HCT116 (cell line): ENCODE data around the gene PRIMA1. TPM values are rescaled to one million over a fixed set of nuclear protein-coding genes. Genes with fewer than 3 reads are reported as not detected.

Experiments
- ATAC-seq: fragments of 200-7000 bp; cut with Tn5 transposase; 2 replicates; pipeline ENCODE4 v1.9.1; 2020; ENCODE audit warnings: mild to moderate bottlenecking, moderate library complexity
- BruUV-seq: library from RNA; stranded (reverse); fragments of 400-500 nt; replicated peaks from 2 replicates; lab custom pipeline; 2021; lab: Mats Ljungman, UMichigan
- CTCF ChIA-PET: fragments of 300-600 bp; sonication (Branson Sonifier 250); formaldehyde crosslinking; loops from one replicate; lab custom pipeline; 2021; ENCODE audit warnings: antibody characterized with exemption; lab: Charles Lee
- POLR2A ChIA-PET: fragments of 300-600, 350-600 bp; sonication (Branson Sonifier 250); formaldehyde crosslinking; loops from one replicate; lab custom pipeline; 2021; ENCODE audit warnings: antibody characterized with exemption; lab: Charles Lee
- RAD21 ChIA-PET, 2 experiments: fragments of 300-600 bp; sonication (Branson Sonifier 250); formaldehyde crosslinking; loops; one replicate each; lab custom pipeline; 2023; ENCODE audit warnings: low total read pairs in 2 of 2; ENCODE audit not compliant: uncharacterized antibody in 2 of 2, unreplicated experiment in 2 of 2, low non-redundant PET in 1 of 2; lab: Charles Lee
- DNase-seq: peaks from one replicate; pipeline ENCODE4 v3.0.0-alpha.2; 2010; ENCODE audit warnings: low read depth, low spot score
- H2AFZ ChIP-seq: fragments of 200-600 bp; shearing (Covaris generic), sonication (generic); 2 replicates; pipeline ENCODE4 v1.6.1; 2017; ENCODE audit warnings: low read depth, mixed run types, mixed read lengths, antibody characterized with exemption, low read length; ENCODE audit not compliant: poor library complexity, severe bottlenecking
- H3K27ac ChIP-seq: 2 replicates; pipeline ENCODE4 v1.5.1; 2012; ENCODE audit warnings: low read depth, low read length
- H3K27me3 ChIP-seq: fragments of 200-600 bp; sonication (generic); 2 replicates; pipeline ENCODE4 v1.6.1; 2016; ENCODE audit warnings: mixed run types, low read length, mixed read lengths; ENCODE audit not compliant: insufficient read depth
- H3K36me3 ChIP-seq, 2 experiments: fragments of 200-500 bp in 1 of 2; fragments of 200-600 bp in 1 of 2; sonication (Bioruptor generic) in 1 of 2; sonication (generic) in 1 of 2; 2 replicates each; pipeline versions ENCODE4 v1.5.1 to v1.6.1; 2014 to 2016; ENCODE audit warnings: low read length in 2 of 2, inconsistent platforms in 1 of 2, mixed read lengths in 1 of 2, mixed run types in 1 of 2; ENCODE audit not compliant: insufficient read depth in 2 of 2, control insufficient read depth in 1 of 2
- H3K4me1 ChIP-seq, 2 experiments: fragments of 200-600 bp in 1 of 2; sonication (generic) in 1 of 2; 2 replicates each; pipeline versions ENCODE4 v1.5.1 to v1.6.1; 2012 to 2017; ENCODE audit warnings: low read length in 2 of 2, inconsistent platforms in 1 of 2, mild to moderate bottlenecking in 1 of 2, mixed read lengths in 1 of 2, mixed run types in 1 of 2, moderate library complexity in 1 of 2; ENCODE audit not compliant: insufficient read depth in 2 of 2, control insufficient read depth in 1 of 2
- H3K4me2 ChIP-seq: fragments of 200-600 bp; sonication (generic); 2 replicates; pipeline ENCODE4 v1.6.1; 2017; ENCODE audit warnings: mixed run types, low read length, mixed read lengths
- H3K4me3 ChIP-seq, 2 experiments: fragments of 200-600 bp in 1 of 2; sonication (generic) in 1 of 2; replicated peaks in 1 of 2; 2 replicates each; pipeline ENCODE4 v1.5.1; 2011 to 2016; ENCODE audit warnings: low read length in 2 of 2, control low read depth in 1 of 2, low read depth in 1 of 2, mild to moderate bottlenecking in 1 of 2, mixed read lengths in 1 of 2, mixed run types in 1 of 2
- H3K79me2 ChIP-seq: fragments of 200-600 bp; sonication (generic); 2 replicates; pipeline ENCODE4 v1.6.1; 2017; ENCODE audit warnings: mild to moderate bottlenecking, mixed run types, low read length, moderate library complexity, mixed read lengths; ENCODE audit not compliant: insufficient read depth
- H3K9ac ChIP-seq: fragments of 200-600 bp; sonication (generic); 2 replicates; pipeline ENCODE4 v1.6.1; 2016; ENCODE audit warnings: low read length, mixed read lengths
- H3K9me2 ChIP-seq: fragments of 200-600 bp; sonication (generic), shearing (Covaris generic); 2 replicates; pipeline ENCODE4 v1.6.1; 2017; ENCODE audit warnings: mixed run types, mild to moderate bottlenecking, moderate library complexity; ENCODE audit not compliant: insufficient read depth
- H3K9me3 ChIP-seq, 2 experiments: fragments of 200-500 bp in 1 of 2; fragments of 200-600 bp in 1 of 2; sonication (Bioruptor generic) in 1 of 2; sonication (generic) in 1 of 2; 2 replicates each; pipeline ENCODE4 v1.6.1; 2014 to 2017; ENCODE audit warnings: low read length in 2 of 2, mixed read lengths in 2 of 2, inconsistent platforms in 1 of 2, low read depth in 1 of 2, mild to moderate bottlenecking in 1 of 2, mixed run types in 1 of 2, moderate library complexity in 1 of 2; ENCODE audit not compliant: control insufficient read depth in 1 of 2, insufficient read depth in 1 of 2
- H4K20me1 ChIP-seq: fragments of 200-600 bp; sonication (generic), shearing (Covaris generic); 2 replicates; pipeline ENCODE4 v1.6.1; 2017; ENCODE audit warnings: mixed run types, mild to moderate bottlenecking, moderate library complexity; ENCODE audit not compliant: insufficient read depth
- CBX3 ChIP-seq: IDR thresholded peaks from 2 replicates; pipeline ENCODE4 v1.6.1; 2012; ENCODE audit warnings: low read depth
- CEBPB ChIP-seq: IDR thresholded peaks from 2 replicates; pipeline ENCODE4 v1.6.1; 2012; ENCODE audit warnings: low read depth
- EGR1 ChIP-seq: IDR thresholded peaks from 2 replicates; pipeline ENCODE4 v1.6.1; 2012; ENCODE audit warnings: low read depth
- FOSL1 ChIP-seq: IDR thresholded peaks from 2 replicates; pipeline ENCODE4 v1.6.1; 2012; ENCODE audit warnings: low read depth
- JUND ChIP-seq: IDR thresholded peaks from 2 replicates; pipeline ENCODE4 v1.6.1; 2012
- POLR2A ChIP-seq: IDR thresholded peaks from 2 replicates; pipeline ENCODE4 v1.7.0; 2011; ENCODE audit warnings: borderline replicate concordance; ENCODE audit not compliant: insufficient read depth, insufficient read length; ENCODE audit errors: extremely low read depth
- POLR2AphosphoS5 ChIP-seq: IDR thresholded peaks from 2 replicates; pipeline ENCODE4 v1.6.1; 2011; ENCODE audit warnings: mild to moderate bottlenecking, low read depth, low read length, moderate library complexity
- SIN3A ChIP-seq: IDR thresholded peaks from 2 replicates; pipeline ENCODE4 v1.6.1; 2012; ENCODE audit warnings: low read depth
- SP1 ChIP-seq: IDR thresholded peaks from 2 replicates; pipeline ENCODE4 v1.6.1; 2012; ENCODE audit warnings: low read depth
- TCF7L2 ChIP-seq: IDR thresholded peaks from 2 replicates; pipeline ENCODE4 v1.7.0; 2011; ENCODE audit warnings: borderline replicate concordance, inconsistent platforms; ENCODE audit not compliant: insufficient read depth, insufficient read length; ENCODE audit errors: extremely low read depth
- ZNF274 ChIP-seq: fragments of 200-500 bp; sonication (Bioruptor generic); IDR thresholded peaks from 2 replicates; pipeline ENCODE4 v1.6.1; 2014; ENCODE audit warnings: mild to moderate bottlenecking, low read depth, low read length, inconsistent platforms
- intact Hi-C: fragments of 100-400 bp; cut with micrococcal nuclease; formaldehyde crosslinking; loops from 2 replicates; pipeline ENCODE4 v1.10.0; 2022
- total RNA-seq: library from RNA; stranded (reverse); gene quantifications from one replicate; pipeline ENCODE4 v1.2.1, GENCODE V29; 2021; ENCODE audit not compliant: unreplicated experiment
- TF ChIP-seq, protein P1 (sequence below): IDR thresholded peaks from 2 replicates; pipeline ENCODE4 v1.6.1; 2012
- TF ChIP-seq, protein P2 (sequence below): IDR thresholded peaks from 2 replicates; pipeline ENCODE4 v1.6.1; 2011; ENCODE audit warnings: mild to moderate bottlenecking, low read length, moderate library complexity; ENCODE audit not compliant: insufficient replicate concordance; ENCODE audit errors: extremely low read depth
- TF ChIP-seq, protein P3 (sequence below): IDR thresholded peaks from 2 replicates; pipeline ENCODE4 v1.6.1; 2012
- TF ChIP-seq, protein P4 (sequence below), 3 experiments: fragments of 200-600 bp in 1 of 3; sonication (generic) in 1 of 3; IDR thresholded peaks in 2 of 3; conservative IDR thresholded peaks in 1 of 3; 2 replicates each; pipeline ENCODE4 v1.5.1; 2012 to 2017; ENCODE audit warnings: low read depth in 2 of 3, low read length in 2 of 3, antibody characterized with exemption in 1 of 3, borderline replicate concordance in 1 of 3, control low read depth in 1 of 3, mild to moderate bottlenecking in 1 of 3, mixed read lengths in 1 of 3, mixed run types in 1 of 3, moderate library complexity in 1 of 3; ENCODE audit not compliant: insufficient read depth in 1 of 3
- TF ChIP-seq, protein P5 (sequence below): IDR thresholded peaks from 2 replicates; pipeline ENCODE4 v1.6.1; 2012; ENCODE audit warnings: low read depth

The PRIMA1 gene
- total RNA-seq, 1 experiment from 2014 or later: 1.5 TPM

DNA sequence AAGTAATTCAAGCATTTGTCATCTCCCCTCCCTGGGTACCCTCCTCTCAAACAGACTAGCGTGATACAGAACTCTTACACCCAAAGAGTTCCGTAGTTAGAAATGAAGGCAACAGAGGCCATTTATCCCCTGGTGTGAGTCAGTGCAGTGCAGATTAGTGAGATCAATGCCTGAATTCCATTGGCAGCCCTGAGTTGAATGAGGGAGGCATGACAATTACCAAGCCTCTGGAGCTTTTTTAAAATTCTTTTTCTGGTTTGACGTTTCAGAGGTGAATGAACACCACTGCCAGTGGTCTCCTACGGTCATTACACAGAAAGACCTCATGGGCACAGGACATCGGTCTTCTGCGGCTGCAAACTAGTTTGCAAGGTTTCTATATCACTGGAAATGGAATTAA lies 94.4 kb downstream of the PRIMA1 start:
- no peaks in the 10 kb centered on the region; the same call in 1 of the 2 replicates for H4K20me1 ChIP-seq
- no peak overlapping the region for H3K27ac ChIP-seq
- H3K27me3 ChIP-seq: peaks cover 6% of the 10 kb centered on the region; the same call in 1 of the 2 replicates
- H3K9ac ChIP-seq: no peak overlapping the region
- ATAC-seq (no peak), DNase-seq (no peak)
- ChIA-PET CTCF (no interaction called here), POLR2A (no interaction called here), RAD21 (no interaction called here)
- intact Hi-C loops: no loop called here
- no peak overlapping the region for H2AFZ ChIP-seq
- no peaks in the 10 kb centered on the region for H3K9me3 ChIP-seq
- H3K4me2 ChIP-seq: no peak overlapping the region
- BruUV-seq: no TSS peak
- H3K4me3 ChIP-seq: no peak overlapping the region
- no peaks in the 10 kb centered on the region for H3K36me3 ChIP-seq
- H3K79me2 ChIP-seq: no peaks in the 10 kb centered on the region
- TF ChIP-seq, protein P1, sequence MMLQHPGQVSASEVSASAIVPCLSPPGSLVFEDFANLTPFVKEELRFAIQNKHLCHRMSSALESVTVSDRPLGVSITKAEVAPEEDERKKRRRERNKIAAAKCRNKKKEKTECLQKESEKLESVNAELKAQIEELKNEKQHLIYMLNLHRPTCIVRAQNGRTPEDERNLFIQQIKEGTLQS: no peak
- TF ChIP-seq, protein P2, sequence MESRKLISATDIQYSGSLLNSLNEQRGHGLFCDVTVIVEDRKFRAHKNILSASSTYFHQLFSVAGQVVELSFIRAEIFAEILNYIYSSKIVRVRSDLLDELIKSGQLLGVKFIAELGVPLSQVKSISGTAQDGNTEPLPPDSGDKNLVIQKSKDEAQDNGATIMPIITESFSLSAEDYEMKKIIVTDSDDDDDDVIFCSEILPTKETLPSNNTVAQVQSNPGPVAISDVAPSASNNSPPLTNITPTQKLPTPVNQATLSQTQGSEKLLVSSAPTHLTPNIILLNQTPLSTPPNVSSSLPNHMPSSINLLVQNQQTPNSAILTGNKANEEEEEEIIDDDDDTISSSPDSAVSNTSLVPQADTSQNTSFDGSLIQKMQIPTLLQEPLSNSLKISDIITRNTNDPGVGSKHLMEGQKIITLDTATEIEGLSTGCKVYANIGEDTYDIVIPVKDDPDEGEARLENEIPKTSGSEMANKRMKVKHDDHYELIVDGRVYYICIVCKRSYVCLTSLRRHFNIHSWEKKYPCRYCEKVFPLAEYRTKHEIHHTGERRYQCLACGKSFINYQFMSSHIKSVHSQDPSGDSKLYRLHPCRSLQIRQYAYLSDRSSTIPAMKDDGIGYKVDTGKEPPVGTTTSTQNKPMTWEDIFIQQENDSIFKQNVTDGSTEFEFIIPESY: no peak
- TF ChIP-seq POLR2A (no peak), POLR2AphosphoS5 (no peak), TCF7L2 (no peak), JUND (no peak), CEBPB (no peak), SIN3A (no peak), SP1 (no peak), EGR1 (no peak), CBX3 (no peak), FOSL1 (no peak), ZNF274 (no peak)
- TF ChIP-seq, protein P3, sequence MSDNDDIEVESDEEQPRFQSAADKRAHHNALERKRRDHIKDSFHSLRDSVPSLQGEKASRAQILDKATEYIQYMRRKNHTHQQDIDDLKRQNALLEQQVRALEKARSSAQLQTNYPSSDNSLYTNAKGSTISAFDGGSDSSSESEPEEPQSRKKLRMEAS: no peak
- TF ChIP-seq, protein P4, sequence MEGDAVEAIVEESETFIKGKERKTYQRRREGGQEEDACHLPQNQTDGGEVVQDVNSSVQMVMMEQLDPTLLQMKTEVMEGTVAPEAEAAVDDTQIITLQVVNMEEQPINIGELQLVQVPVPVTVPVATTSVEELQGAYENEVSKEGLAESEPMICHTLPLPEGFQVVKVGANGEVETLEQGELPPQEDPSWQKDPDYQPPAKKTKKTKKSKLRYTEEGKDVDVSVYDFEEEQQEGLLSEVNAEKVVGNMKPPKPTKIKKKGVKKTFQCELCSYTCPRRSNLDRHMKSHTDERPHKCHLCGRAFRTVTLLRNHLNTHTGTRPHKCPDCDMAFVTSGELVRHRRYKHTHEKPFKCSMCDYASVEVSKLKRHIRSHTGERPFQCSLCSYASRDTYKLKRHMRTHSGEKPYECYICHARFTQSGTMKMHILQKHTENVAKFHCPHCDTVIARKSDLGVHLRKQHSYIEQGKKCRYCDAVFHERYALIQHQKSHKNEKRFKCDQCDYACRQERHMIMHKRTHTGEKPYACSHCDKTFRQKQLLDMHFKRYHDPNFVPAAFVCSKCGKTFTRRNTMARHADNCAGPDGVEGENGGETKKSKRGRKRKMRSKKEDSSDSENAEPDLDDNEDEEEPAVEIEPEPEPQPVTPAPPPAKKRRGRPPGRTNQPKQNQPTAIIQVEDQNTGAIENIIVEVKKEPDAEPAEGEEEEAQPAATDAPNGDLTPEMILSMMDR (IDR thresholded peaks at IDR 0.05 in 2 of 3, conservative IDR thresholded peaks at IDR 0.05 in 1 of 3; ENCODE audit: borderline replicate concordance in 1 of 3, insufficient read depth in 1 of 3, low read depth in 2 of 3, low read length in 2 of 3): no peak
- TF ChIP-seq, protein P5, sequence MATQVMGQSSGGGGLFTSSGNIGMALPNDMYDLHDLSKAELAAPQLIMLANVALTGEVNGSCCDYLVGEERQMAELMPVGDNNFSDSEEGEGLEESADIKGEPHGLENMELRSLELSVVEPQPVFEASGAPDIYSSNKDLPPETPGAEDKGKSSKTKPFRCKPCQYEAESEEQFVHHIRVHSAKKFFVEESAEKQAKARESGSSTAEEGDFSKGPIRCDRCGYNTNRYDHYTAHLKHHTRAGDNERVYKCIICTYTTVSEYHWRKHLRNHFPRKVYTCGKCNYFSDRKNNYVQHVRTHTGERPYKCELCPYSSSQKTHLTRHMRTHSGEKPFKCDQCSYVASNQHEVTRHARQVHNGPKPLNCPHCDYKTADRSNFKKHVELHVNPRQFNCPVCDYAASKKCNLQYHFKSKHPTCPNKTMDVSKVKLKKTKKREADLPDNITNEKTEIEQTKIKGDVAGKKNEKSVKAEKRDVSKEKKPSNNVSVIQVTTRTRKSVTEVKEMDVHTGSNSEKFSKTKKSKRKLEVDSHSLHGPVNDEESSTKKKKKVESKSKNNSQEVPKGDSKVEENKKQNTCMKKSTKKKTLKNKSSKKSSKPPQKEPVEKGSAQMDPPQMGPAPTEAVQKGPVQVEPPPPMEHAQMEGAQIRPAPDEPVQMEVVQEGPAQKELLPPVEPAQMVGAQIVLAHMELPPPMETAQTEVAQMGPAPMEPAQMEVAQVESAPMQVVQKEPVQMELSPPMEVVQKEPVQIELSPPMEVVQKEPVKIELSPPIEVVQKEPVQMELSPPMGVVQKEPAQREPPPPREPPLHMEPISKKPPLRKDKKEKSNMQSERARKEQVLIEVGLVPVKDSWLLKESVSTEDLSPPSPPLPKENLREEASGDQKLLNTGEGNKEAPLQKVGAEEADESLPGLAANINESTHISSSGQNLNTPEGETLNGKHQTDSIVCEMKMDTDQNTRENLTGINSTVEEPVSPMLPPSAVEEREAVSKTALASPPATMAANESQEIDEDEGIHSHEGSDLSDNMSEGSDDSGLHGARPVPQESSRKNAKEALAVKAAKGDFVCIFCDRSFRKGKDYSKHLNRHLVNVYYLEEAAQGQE: no peak
- H3K4me1 ChIP-seq: 0 out of 4 replicates have a peak, but pooled peaks cover 0 to 4% of the 10 kb centered on the region in 2 experiments
- H3K9me2 ChIP-seq: no peaks in the 10 kb centered on the region
